Panc1 (cell line): ENCODE results near the gene CDH12. TPM values are rescaled to one million over a fixed set of nuclear protein-coding genes. Genes with fewer than 3 reads are reported as not detected.

Source experiments
- ATAC-seq: fragments of 200-7000 bp; cut with Tn5 transposase; 2 replicates; pipeline ENCODE4 v1.9.1; 2020; ENCODE audit warnings: mild to moderate bottlenecking, moderate library complexity
- BruUV-seq: library from RNA; stranded (reverse); fragments of 400-500 nt; replicated peaks from 2 replicates; lab custom pipeline; 2021; lab: Mats Ljungman, UMichigan
- CTCF ChIA-PET: fragments of 300-600 bp; sonication (Branson Sonifier 250); formaldehyde crosslinking; loops from one replicate; lab custom pipeline; 2022; ENCODE audit warnings: antibody characterized with exemption; lab: Charles Lee
- POLR2A ChIA-PET: fragments of 300-600 bp; sonication (Branson Sonifier 250); formaldehyde crosslinking; loops from one replicate; lab custom pipeline; 2022; ENCODE audit warnings: antibody characterized with exemption; lab: Charles Lee
- DNase-seq: peaks from one replicate; pipeline ENCODE4 v3.0.0-alpha.2; 2010; ENCODE audit warnings: low read depth, low spot score
- H3K27ac ChIP-seq: 2 replicates; pipeline ENCODE4 v1.5.1; 2011; ENCODE audit warnings: mild to moderate bottlenecking, low read length, inconsistent platforms
- H3K27me3 ChIP-seq: fragments of 200-500 bp; sonication (Bioruptor generic); 2 replicates; pipeline ENCODE4 v1.6.0; 2014; ENCODE audit warnings: low read length, inconsistent platforms; ENCODE audit not compliant: control insufficient read depth, insufficient read depth
- H3K36me3 ChIP-seq: fragments of 200-500 bp; sonication (Bioruptor generic); 2 replicates; pipeline ENCODE4 v1.5.1; 2014; ENCODE audit warnings: inconsistent platforms, mild to moderate bottlenecking, low read length, moderate library complexity; ENCODE audit not compliant: control insufficient read depth, insufficient read depth
- H3K4me1 ChIP-seq: 2 replicates; pipeline ENCODE4 v1.5.1; 2011; ENCODE audit warnings: inconsistent platforms, mild to moderate bottlenecking, low read length, moderate library complexity; ENCODE audit not compliant: control insufficient read depth, insufficient read depth
- H3K4me3 ChIP-seq, 2 experiments: 2 replicates each; pipeline ENCODE4 v1.5.1; 2011 to 2012; ENCODE audit warnings: low read depth in 2 of 2, low read length in 2 of 2, mild to moderate bottlenecking in 2 of 2, inconsistent platforms in 1 of 2, moderate library complexity in 1 of 2
- H3K9me3 ChIP-seq: fragments of 200-500 bp; sonication (Bioruptor generic); 2 replicates; pipeline ENCODE4 v1.5.1; 2014; ENCODE audit warnings: low read depth, mild to moderate bottlenecking, inconsistent platforms, low read length, moderate library complexity; ENCODE audit not compliant: control insufficient read depth, insufficient read depth
- POLR2AphosphoS5 ChIP-seq: IDR thresholded peaks from 2 replicates; pipeline ENCODE4 v1.6.1; 2012; ENCODE audit warnings: mild to moderate bottlenecking, low read depth, low read length, moderate library complexity
- REST ChIP-seq, 2 experiments: IDR thresholded peaks; 2 replicates each; pipeline ENCODE4 v1.6.1; 2011 to 2012; ENCODE audit warnings: low read depth in 2 of 2, control low read depth in 1 of 2, low read length in 1 of 2, mild to moderate bottlenecking in 1 of 2, moderate library complexity in 1 of 2; ENCODE audit not compliant: insufficient read depth in 1 of 2
- SIN3A ChIP-seq: IDR thresholded peaks from 2 replicates; pipeline ENCODE4 v1.6.1; 2012; ENCODE audit warnings: low read depth, mild to moderate bottlenecking, low read length, moderate library complexity, borderline replicate concordance; ENCODE audit not compliant: insufficient read depth
- TCF7L2 ChIP-seq: IDR thresholded peaks from 2 replicates; pipeline ENCODE4 v1.6.1; 2011; ENCODE audit warnings: mild to moderate bottlenecking, low read depth, low read length, inconsistent platforms
- in situ Hi-C: cut with HindIII; loops from 2 replicates; pipeline ENCODE4 v1.10.0; 2016; ENCODE audit warnings: low sequenced_read_pairs, low pct_unique_long_range_greater_than_20kb
- intact Hi-C: fragments of 100-400 bp; cut with micrococcal nuclease; formaldehyde crosslinking; loops from one replicate; pipeline ENCODE4 v1.10.0; 2022; ENCODE audit not compliant: unreplicated experiment
- total RNA-seq: library from RNA; stranded (reverse); gene quantifications from one replicate; pipeline ENCODE4 v1.2.1, GENCODE V29; 2021; ENCODE audit not compliant: unreplicated experiment
- TF ChIP-seq, protein P1 (sequence below): fragments of 450-650 bp; IDR thresholded peaks from 2 replicates; pipeline ENCODE4 v1.5.1; 2017; ENCODE audit warnings: mild to moderate bottlenecking

The CDH12 gene
- total RNA-seq, 1 experiment from 2014 or later: not detected

- no TSS peak for BruUV-seq
- H3K27me3 ChIP-seq: no peaks in the 10 kb centered on the region
- no peaks in the 10 kb centered on the region for H3K4me1 ChIP-seq
- ChIA-PET CTCF (no interaction called here), POLR2A (no interaction called here)
- DNase-seq: no peak
- ATAC-seq: no peak
- no peak overlapping the region for H3K4me3 ChIP-seq
- no peaks in the 10 kb centered on the region for H3K9me3 ChIP-seq
- TF ChIP-seq, protein P1, sequence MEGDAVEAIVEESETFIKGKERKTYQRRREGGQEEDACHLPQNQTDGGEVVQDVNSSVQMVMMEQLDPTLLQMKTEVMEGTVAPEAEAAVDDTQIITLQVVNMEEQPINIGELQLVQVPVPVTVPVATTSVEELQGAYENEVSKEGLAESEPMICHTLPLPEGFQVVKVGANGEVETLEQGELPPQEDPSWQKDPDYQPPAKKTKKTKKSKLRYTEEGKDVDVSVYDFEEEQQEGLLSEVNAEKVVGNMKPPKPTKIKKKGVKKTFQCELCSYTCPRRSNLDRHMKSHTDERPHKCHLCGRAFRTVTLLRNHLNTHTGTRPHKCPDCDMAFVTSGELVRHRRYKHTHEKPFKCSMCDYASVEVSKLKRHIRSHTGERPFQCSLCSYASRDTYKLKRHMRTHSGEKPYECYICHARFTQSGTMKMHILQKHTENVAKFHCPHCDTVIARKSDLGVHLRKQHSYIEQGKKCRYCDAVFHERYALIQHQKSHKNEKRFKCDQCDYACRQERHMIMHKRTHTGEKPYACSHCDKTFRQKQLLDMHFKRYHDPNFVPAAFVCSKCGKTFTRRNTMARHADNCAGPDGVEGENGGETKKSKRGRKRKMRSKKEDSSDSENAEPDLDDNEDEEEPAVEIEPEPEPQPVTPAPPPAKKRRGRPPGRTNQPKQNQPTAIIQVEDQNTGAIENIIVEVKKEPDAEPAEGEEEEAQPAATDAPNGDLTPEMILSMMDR: no peak
- intact Hi-C loops (no loop called here), in situ Hi-C loops (no loop called here)
- no peak overlapping the region for H3K27ac ChIP-seq
- H3K36me3 ChIP-seq: no peaks in the 10 kb centered on the region
Measured at GRCh38 chr5:22577711-22578110, 275.4 kb downstream of the CDH12 start.

DNA sequence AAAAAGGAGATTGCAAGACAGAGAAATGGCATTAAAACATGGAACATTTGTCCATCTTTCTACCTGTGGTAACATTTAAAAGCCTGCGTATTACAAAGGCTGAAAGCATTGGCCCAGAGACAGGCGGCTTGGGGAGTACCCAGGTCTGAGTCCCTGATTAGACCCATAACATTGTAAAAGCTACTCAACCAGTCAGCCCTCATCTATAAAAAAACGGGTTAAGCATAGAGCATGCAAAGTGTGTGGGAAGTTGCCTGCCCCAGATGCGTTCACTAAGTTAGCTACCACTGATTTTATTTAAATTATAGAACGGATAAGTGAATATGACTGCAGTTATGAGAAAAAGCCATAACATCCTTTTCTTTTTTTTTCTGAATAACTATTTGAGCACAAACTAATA is 276.1 kb downstream of the CDH12 start:
- TF ChIP-seq REST (IDR thresholded peaks at IDR 0.05; ENCODE audit: insufficient read depth in 1 of 2, low read depth in 2 of 2, low read length in 1 of 2): no peak
- TF ChIP-seq, protein P1: no peak
- TF ChIP-seq SIN3A: no peak
- no peak for TF ChIP-seq POLR2AphosphoS5
- TF ChIP-seq TCF7L2: no peak
- no peak overlapping the region for H3K4me3 ChIP-seq
- BruUV-seq: no TSS peak
- intact Hi-C loops (no loop called here), in situ Hi-C loops (no loop called here)
- ChIA-PET POLR2A (no interaction called here), CTCF (no interaction called here)
- no peaks in the 10 kb centered on the region for H3K4me1 ChIP-seq
- H3K27me3 ChIP-seq: no peaks in the 10 kb centered on the region
- DNase-seq: no peak
- H3K36me3 ChIP-seq: no peaks in the 10 kb centered on the region
- no peak overlapping the region for H3K27ac ChIP-seq
- no peaks in the 10 kb centered on the region for H3K9me3 ChIP-seq
- ATAC-seq: no peak

GRCh38 chr5:22572941-22573340 is 280.2 kb downstream of the CDH12 start:
- in situ Hi-C loops (no loop called here), intact Hi-C loops (no loop called here)
- Histone ChIP-seq H3K9me3 (no peaks in the 10 kb centered on the region), H3K36me3 (no peaks in the 10 kb centered on the region), H3K4me1 (no peaks in the 10 kb centered on the region), H3K4me3 (no peak overlapping the region), H3K27ac (no peak overlapping the region), H3K27me3 (no peaks in the 10 kb centered on the region)
- no peak for TF ChIP-seq REST (IDR thresholded peaks at IDR 0.05; ENCODE audit: insufficient read depth in 1 of 2, low read depth in 2 of 2, low read length in 1 of 2)
- TF ChIP-seq TCF7L2: no peak
- TF ChIP-seq, protein P1: no peak
- no peak for TF ChIP-seq SIN3A
- no peak for TF ChIP-seq POLR2AphosphoS5
- no TSS peak for BruUV-seq
- ATAC-seq (no peak), DNase-seq (no peak)
- ChIA-PET POLR2A (no interaction called here), CTCF (no interaction called here)
